SU-DHL-6 (cell line): Measurements from ENCODE around the gene ZBTB7B.

Experiments used
- H2AFZ ChIP-seq: fragments of 200-600 bp; sonication (generic); 2 replicates; pipeline ENCODE4 v1.6.1; 2014; ENCODE audit warnings: low read depth, mild to moderate bottlenecking, moderate library complexity, mixed read lengths, antibody characterized with exemption, low read length; ENCODE audit not compliant: severe bottlenecking
- H3F3A ChIP-seq: fragments of 200-600 bp; shearing (Covaris generic); 2 replicates; pipeline ENCODE4 v1.6.0; 2016; ENCODE audit warnings: antibody characterized with exemption, mild to moderate bottlenecking; ENCODE audit not compliant: insufficient read depth
- H3K27ac ChIP-seq: fragments of 200-600 bp; sonication (generic); 2 replicates; pipeline ENCODE4 v1.5.1; 2016; ENCODE audit warnings: low read depth, mild to moderate bottlenecking, low read length, moderate library complexity, mixed read lengths
- H3K27me3 ChIP-seq: fragments of 200-600 bp; sonication (generic), shearing (Covaris generic); 2 replicates; pipeline ENCODE4 v1.6.0; 2014; ENCODE audit warnings: mild to moderate bottlenecking, low read length
- H3K36me3 ChIP-seq: fragments of 200-600 bp; sonication (generic); 2 replicates; pipeline ENCODE4 v1.6.1; 2014; ENCODE audit warnings: mild to moderate bottlenecking, low read length, mixed read lengths
- H3K4me2 ChIP-seq: fragments of 300-600, 200-600 bp; shearing (Covaris generic), sonication (generic); 2 replicates; pipeline ENCODE4 v1.6.0; 2014; ENCODE audit warnings: low read length, low read depth, mild to moderate bottlenecking; ENCODE audit not compliant: poor library complexity, severe bottlenecking
- H3K4me3 ChIP-seq: fragments of 200-600 bp; sonication (generic); 2 replicates; pipeline ENCODE4 v1.5.1; 2014; ENCODE audit warnings: antibody characterized with exemption, low read length, mild to moderate bottlenecking, mixed read lengths; ENCODE audit not compliant: insufficient read depth, poor library complexity, severe bottlenecking
- H3K79me2 ChIP-seq: fragments of 200-600 bp; sonication (generic); 2 replicates; pipeline ENCODE4 v1.6.1; 2014; ENCODE audit warnings: mild to moderate bottlenecking, low read length, moderate library complexity; ENCODE audit not compliant: insufficient read depth
- H3K9ac ChIP-seq: fragments of 200-600 bp; sonication (generic); 2 replicates; pipeline ENCODE4 v1.7.0; 2014; ENCODE audit warnings: mild to moderate bottlenecking, low read length
- H3K9me2 ChIP-seq: fragments of 200-600 bp; sonication (generic); replicated peaks from 2 replicates; pipeline ENCODE4 v1.6.1; 2014; ENCODE audit warnings: low read length; ENCODE audit not compliant: insufficient read depth
- H3K9me3 ChIP-seq: fragments of 200-600 bp; sonication (generic); 2 replicates; pipeline ENCODE4 v1.6.1; 2014; ENCODE audit warnings: low read length, mixed read lengths; ENCODE audit not compliant: insufficient read depth
- H4K20me1 ChIP-seq: fragments of 200-600 bp; sonication (generic); 2 replicates; pipeline ENCODE4 v1.6.1; 2014; ENCODE audit warnings: low read depth, mild to moderate bottlenecking, antibody characterized with exemption, low read length, moderate library complexity, mixed read lengths
- CTCF ChIP-seq: fragments of 200-600 bp; sonication (generic); IDR thresholded peaks from one replicate; pipeline ENCODE4 v1.5.1; 2017; ENCODE audit warnings: antibody characterized with exemption, mild to moderate bottlenecking, low read length, moderate library complexity; ENCODE audit not compliant: insufficient read depth, poor library complexity, severe bottlenecking
- EZH2phosphoT487 ChIP-seq: fragments of 200-600 bp; sonication (generic), shearing (Covaris generic); conservative IDR thresholded peaks from 2 replicates; pipeline ENCODE4 v1.6.1; 2018; ENCODE audit warnings: mild to moderate bottlenecking, antibody characterized with exemption, low read length, moderate library complexity, mixed read lengths

ZBTB7B gene

GRCh38 chr1:155019377-155020245, 17.0 kb downstream of the ZBTB7B start:
- peaks cover 6% of the 10 kb centered on the region; the same call in 1 of the 2 replicates for H3F3A ChIP-seq
- H3K27ac ChIP-seq, result no peak overlapping the region
- no peak overlapping the region for H2AFZ ChIP-seq
- H3K4me2 ChIP-seq, result no peak overlapping the region
- H4K20me1 ChIP-seq, result no peaks in the 10 kb centered on the region
- TF ChIP-seq EZH2phosphoT487 (no peak), CTCF (no peak)
- no peaks in the 10 kb centered on the region for H3K36me3 ChIP-seq
- H3K79me2 ChIP-seq, result no peaks in the 10 kb centered on the region
- no peaks in the 10 kb centered on the region for H3K9me2 ChIP-seq
- H3K9ac ChIP-seq, result no peak overlapping the region
- H3K4me3 ChIP-seq, result no peak overlapping the region
- H3K9me3 ChIP-seq, result no peaks in the 10 kb centered on the region
- H3K27me3 ChIP-seq, result no peaks in the 10 kb centered on the region

GRCh38 chr1:155022136-155022926, 19.7 kb downstream of the ZBTB7B start:
- no peaks in the 10 kb centered on the region for H3K27me3 ChIP-seq
- no peaks in the 10 kb centered on the region for H3K9me3 ChIP-seq
- no peak overlapping the region for H3K9ac ChIP-seq
- H3K79me2 ChIP-seq, result no peaks in the 10 kb centered on the region
- no peaks in the 10 kb centered on the region for H3F3A ChIP-seq
- no peaks in the 10 kb centered on the region for H4K20me1 ChIP-seq
- H3K4me3 ChIP-seq, result no peak overlapping the region
- no peaks in the 10 kb centered on the region for H3K36me3 ChIP-seq
- no peak for TF ChIP-seq CTCF
- TF ChIP-seq EZH2phosphoT487, result no peak
- no peak overlapping the region for H3K4me2 ChIP-seq
- no peak overlapping the region for H2AFZ ChIP-seq
- no peaks in the 10 kb centered on the region for H3K9me2 ChIP-seq
- no peak overlapping the region for H3K27ac ChIP-seq

GRCh38 chr1:155022927-155023236, 20.3 kb downstream of the ZBTB7B start:
- no peak overlapping the region for H3K4me2 ChIP-seq
- no peaks in the 10 kb centered on the region for H4K20me1 ChIP-seq
- H3K9me2 ChIP-seq, result no peaks in the 10 kb centered on the region
- H3K9ac ChIP-seq, result no peak overlapping the region
- H3K27ac ChIP-seq, result no peak overlapping the region
- no peak for TF ChIP-seq CTCF
- no peak for TF ChIP-seq EZH2phosphoT487
- no peaks in the 10 kb centered on the region for H3K36me3 ChIP-seq
- H3K9me3 ChIP-seq, result no peaks in the 10 kb centered on the region
- no peaks in the 10 kb centered on the region for H3K79me2 ChIP-seq
- H3F3A ChIP-seq, result no peaks in the 10 kb centered on the region
- H2AFZ ChIP-seq, result no peak overlapping the region
- H3K27me3 ChIP-seq, result no peaks in the 10 kb centered on the region
- no peak overlapping the region for H3K4me3 ChIP-seq
